Measurements from ENCODE around the gene KLF4.
"Not testable (repeated sequence)": the region's sequence is repeated elsewhere in the genome, so short reads cannot be mapped to it uniquely, and the experiment has no call there.

KLF4 gene

DNA sequence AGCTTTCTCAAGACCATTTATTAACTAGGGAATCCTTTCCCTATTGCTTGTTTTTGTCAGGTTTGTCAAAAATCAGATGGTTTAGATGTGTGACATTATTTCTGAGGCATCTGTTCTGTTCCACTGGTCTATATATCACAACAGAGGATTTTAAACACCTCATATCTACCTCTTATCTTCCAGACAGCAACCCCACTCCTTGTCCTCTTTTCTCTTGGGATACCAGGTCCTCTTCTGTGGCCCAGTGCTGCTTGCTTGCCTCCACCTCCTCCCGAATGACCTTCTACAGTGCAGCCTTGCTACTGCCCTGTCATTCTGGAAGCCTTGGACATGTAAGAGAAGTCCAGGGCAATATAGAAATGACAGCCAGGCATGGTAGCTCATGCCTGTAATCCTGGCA, 30.6 kb upstream of the KLF4 start:
- TF ChIP-seq, protein P1, sequence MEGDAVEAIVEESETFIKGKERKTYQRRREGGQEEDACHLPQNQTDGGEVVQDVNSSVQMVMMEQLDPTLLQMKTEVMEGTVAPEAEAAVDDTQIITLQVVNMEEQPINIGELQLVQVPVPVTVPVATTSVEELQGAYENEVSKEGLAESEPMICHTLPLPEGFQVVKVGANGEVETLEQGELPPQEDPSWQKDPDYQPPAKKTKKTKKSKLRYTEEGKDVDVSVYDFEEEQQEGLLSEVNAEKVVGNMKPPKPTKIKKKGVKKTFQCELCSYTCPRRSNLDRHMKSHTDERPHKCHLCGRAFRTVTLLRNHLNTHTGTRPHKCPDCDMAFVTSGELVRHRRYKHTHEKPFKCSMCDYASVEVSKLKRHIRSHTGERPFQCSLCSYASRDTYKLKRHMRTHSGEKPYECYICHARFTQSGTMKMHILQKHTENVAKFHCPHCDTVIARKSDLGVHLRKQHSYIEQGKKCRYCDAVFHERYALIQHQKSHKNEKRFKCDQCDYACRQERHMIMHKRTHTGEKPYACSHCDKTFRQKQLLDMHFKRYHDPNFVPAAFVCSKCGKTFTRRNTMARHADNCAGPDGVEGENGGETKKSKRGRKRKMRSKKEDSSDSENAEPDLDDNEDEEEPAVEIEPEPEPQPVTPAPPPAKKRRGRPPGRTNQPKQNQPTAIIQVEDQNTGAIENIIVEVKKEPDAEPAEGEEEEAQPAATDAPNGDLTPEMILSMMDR (IDR thresholded peaks at IDR 0.05; ENCODE audit: low read depth, low read length, missing control alignments) = no peak
- no peak for DNase-seq (ENCODE audit: low read depth)
- no peak overlapping the region for H3K4me3 ChIP-seq (ENCODE audit: low read depth, low read length)

GRCh38 chr9:107518037-107518807, 28.7 kb upstream of the KLF4 start:
- TF ChIP-seq, protein P1 (IDR thresholded peaks at IDR 0.05; ENCODE audit: low read depth, low read length, missing control alignments) = no peak
- DNase-seq (ENCODE audit: low read depth) = no peak
- H3K4me3 ChIP-seq (ENCODE audit: low read depth, low read length) = no peak overlapping the region

GRCh38 chr9:107513464-107514100, 24.0 kb upstream of the KLF4 start:
- TF ChIP-seq, protein P1 (IDR thresholded peaks at IDR 0.05; ENCODE audit: low read depth, low read length, missing control alignments) = no peak
- H3K4me3 ChIP-seq (ENCODE audit: low read depth, low read length) = no peak overlapping the region
- no peak for DNase-seq (ENCODE audit: low read depth)

DNA sequence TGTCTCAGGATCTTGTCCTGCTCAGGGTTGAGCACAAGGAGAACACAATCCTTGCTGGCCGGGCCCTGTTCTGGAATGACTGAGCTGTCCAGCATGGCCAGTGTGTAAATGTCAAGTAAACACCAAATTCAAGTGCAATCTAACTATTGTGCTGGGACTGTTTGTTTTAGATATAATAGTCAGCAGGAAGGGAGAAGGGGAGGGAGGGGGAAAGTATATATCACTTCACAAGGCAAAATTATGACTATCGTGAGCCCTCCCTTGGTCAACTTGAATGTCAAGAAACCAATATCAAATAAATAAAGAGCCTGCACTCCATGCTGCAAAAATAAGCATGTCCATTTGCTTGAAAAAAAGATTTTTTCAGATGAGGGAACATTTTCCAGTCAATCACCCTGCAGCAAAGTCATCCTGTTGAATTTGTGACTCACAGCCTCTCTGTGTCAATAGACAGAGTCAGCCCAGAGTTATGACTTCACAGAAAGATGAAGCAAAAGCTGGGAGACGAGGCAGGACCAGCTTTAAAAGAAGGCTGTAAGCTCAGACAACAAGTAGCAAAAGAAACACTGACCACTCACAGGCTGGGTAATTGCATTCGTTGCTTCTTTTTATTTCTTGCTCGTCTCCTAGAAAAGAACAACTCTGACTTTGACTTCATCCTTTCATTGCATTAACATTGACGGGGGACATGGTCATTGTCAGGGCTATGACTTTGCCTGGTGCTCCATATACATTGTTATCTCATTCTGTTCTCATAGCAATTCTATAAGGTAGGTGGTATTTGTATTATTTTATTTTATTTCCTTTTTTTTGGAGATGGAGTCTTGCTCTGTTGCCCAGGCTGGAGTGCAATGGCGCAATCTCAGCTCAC, 15.3 kb upstream of the KLF4 start:
- H3K4me3 ChIP-seq (ENCODE audit: low read depth, low read length) = no peak overlapping the region
- no peak for DNase-seq (ENCODE audit: low read depth)
- TF ChIP-seq, protein P1 (IDR thresholded peaks at IDR 0.05; ENCODE audit: low read depth, low read length, missing control alignments) = no peak

DNA sequence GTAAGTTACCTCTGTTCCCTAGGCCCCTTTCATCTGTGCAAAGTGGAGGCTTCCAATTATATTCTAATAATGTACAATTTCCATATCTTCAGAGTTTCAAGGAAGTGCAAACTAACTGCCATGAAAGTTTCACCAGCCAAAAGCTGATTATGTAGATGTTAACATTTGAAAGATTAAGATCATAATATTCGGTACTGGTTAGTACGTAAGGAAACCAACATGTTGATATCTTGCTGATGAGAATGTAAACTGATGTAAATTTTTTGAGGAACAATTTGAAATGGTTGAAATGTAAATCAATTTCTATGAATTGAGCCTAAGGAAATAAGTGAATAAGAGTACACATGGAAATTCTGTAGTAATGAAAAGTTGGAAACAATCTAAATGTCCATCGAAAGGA, 12.9 kb upstream of the KLF4 start:
- no peak for DNase-seq (ENCODE audit: low read depth)
- H3K4me3 ChIP-seq (ENCODE audit: low read depth, low read length) = no peak overlapping the region
- TF ChIP-seq, protein P1 (IDR thresholded peaks at IDR 0.05; ENCODE audit: low read depth, low read length, missing control alignments) = no peak

- DNase-seq (ENCODE audit: low read depth); H3K4me3 ChIP-seq (ENCODE audit: low read depth, low read length): not testable (repeated sequence)
Observed at GRCh38 chr9:107500421-107501200, 11.0 kb upstream of the KLF4 start.
